ENCODE results near the gene CNPY3.

Gene CNPY3

GRCh38 chr6:42916288-42916687, 13.0 kb upstream of the CNPY3 start:
- no peak for DNase-seq
- no peak overlapping the region for H2BK120ac ChIP-seq (ENCODE audit: insufficient read depth, low read length, poor library complexity)
- no peak overlapping the region for H3K27ac ChIP-seq (ENCODE audit: low read depth, low read length)
- no peak overlapping the region for H3K4ac ChIP-seq (ENCODE audit: low read depth, low read length)
- no peak overlapping the region for H2AFZ ChIP-seq (ENCODE audit: insufficient read depth, low read length, poor library complexity)
- no peak overlapping the region for H3K4me3 ChIP-seq (ENCODE audit: low read depth, low read length)
- H3K14ac ChIP-seq (ENCODE audit: low read length): no peak overlapping the region
- no peak overlapping the region for H2AK5ac ChIP-seq (ENCODE audit: low read length)
- no peaks in the 10 kb centered on the region for H3K9me3 ChIP-seq (ENCODE audit: insufficient read depth, low read depth, low read length)
- no peak overlapping the region for H3K23ac ChIP-seq (ENCODE audit: low read length)
- peaks cover 2% of the 10 kb centered on the region for H3K79me2 ChIP-seq (ENCODE audit: control insufficient read depth, insufficient read depth, low read length, poor library complexity)
- no peak overlapping the region for H4K12ac ChIP-seq (ENCODE audit: low read depth, low read length)
- no CpG with 5 or more reads among the region's 1 CpG for WGBS (ENCODE audit: extremely low coverage, insufficient coverage, insufficient read length)
- no peaks in the 10 kb centered on the region for H3K36me3 ChIP-seq (ENCODE audit: control insufficient read depth in 1 of 2, insufficient read depth in 2 of 2, low read length in 2 of 2)
- H3K4me2 ChIP-seq (ENCODE audit: low read length): no peak overlapping the region
- H3K9ac ChIP-seq (ENCODE audit: low read length): no peak overlapping the region
- no peak overlapping the region for H2BK12ac ChIP-seq (ENCODE audit: low read length)
- H4K91ac ChIP-seq (ENCODE audit: low read depth, low read length): no peak overlapping the region
- no peak overlapping the region for H2BK5ac ChIP-seq (ENCODE audit: low read depth, low read length, poor library complexity)
- no peaks in the 10 kb centered on the region for H3K27me3 ChIP-seq (ENCODE audit: insufficient read depth, low read length)
- H3K79me1 ChIP-seq (ENCODE audit: low read length): peaks cover 3% of the 10 kb centered on the region
- H3K4me1 ChIP-seq (ENCODE audit: control insufficient read depth in 1 of 2, insufficient read depth in 2 of 2, low read length in 2 of 2): peaks cover 0 to 2% of the 10 kb centered on the region in 2 experiments
- H3K18ac ChIP-seq (ENCODE audit: low read length): no peak overlapping the region
- H4K8ac ChIP-seq (ENCODE audit: low read depth, low read length): no peak overlapping the region

DNA sequence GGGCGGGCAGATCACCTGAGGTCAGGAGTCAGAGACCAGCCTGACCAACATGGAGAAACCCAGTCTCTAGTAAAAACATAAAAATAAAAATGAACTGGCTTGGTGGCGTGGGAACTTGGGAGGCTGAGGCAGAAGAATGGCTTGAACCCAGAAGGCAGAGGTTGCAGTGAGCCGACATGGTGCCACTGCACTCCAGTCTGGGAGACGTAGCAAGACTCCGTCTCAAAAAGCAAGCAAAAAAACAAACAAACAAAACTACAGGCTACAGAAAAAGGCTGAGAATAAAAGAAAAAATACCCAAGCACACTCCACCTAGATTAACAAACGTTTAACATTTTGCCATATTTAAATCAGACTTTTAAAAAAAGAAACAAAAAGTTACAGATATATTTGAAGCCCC, 7.5 kb upstream of the CNPY3 start:
- Histone ChIP-seq H3K4me3 (ENCODE audit: low read depth, low read length) (no peak overlapping the region), H3K79me1 (ENCODE audit: low read length) (peaks cover 6% of the 10 kb centered on the region), H3K14ac (ENCODE audit: low read length) (no peak overlapping the region), H3K36me3 (ENCODE audit: control insufficient read depth in 1 of 2, insufficient read depth in 2 of 2, low read length in 2 of 2) (no peaks in the 10 kb centered on the region), H2AK5ac (ENCODE audit: low read length) (no peak overlapping the region), H3K27me3 (ENCODE audit: insufficient read depth, low read length) (no peaks in the 10 kb centered on the region), H3K4me1 (ENCODE audit: control insufficient read depth in 1 of 2, insufficient read depth in 2 of 2, low read length in 2 of 2) (peaks cover 13 to 17% of the 10 kb centered on the region in 2 experiments), H3K79me2 (ENCODE audit: control insufficient read depth, insufficient read depth, low read length, poor library complexity) (peaks cover 2% of the 10 kb centered on the region), H4K8ac (ENCODE audit: low read depth, low read length) (no peak overlapping the region), H3K4me2 (ENCODE audit: low read length) (no peak overlapping the region), H2BK5ac (ENCODE audit: low read depth, low read length, poor library complexity) (no peak overlapping the region), H4K91ac (ENCODE audit: low read depth, low read length) (no peak overlapping the region), H3K18ac (ENCODE audit: low read length) (no peak overlapping the region), H3K9me3 (ENCODE audit: insufficient read depth, low read depth, low read length) (peaks cover 2% of the 10 kb centered on the region), H2AFZ (ENCODE audit: insufficient read depth, low read length, poor library complexity) (no peak overlapping the region), H3K4ac (ENCODE audit: low read depth, low read length) (no peak overlapping the region), H2BK120ac (ENCODE audit: insufficient read depth, low read length, poor library complexity) (no peak overlapping the region), H3K9ac (ENCODE audit: low read length) (no peak overlapping the region), H4K12ac (ENCODE audit: low read depth, low read length) (no peak overlapping the region), H2BK12ac (ENCODE audit: low read length) (no peak overlapping the region), H3K23ac (ENCODE audit: low read length) (no peak overlapping the region), H3K27ac (ENCODE audit: low read depth, low read length) (no peak overlapping the region)
- WGBS (ENCODE audit: extremely low coverage, insufficient coverage, insufficient read length): no CpG with 5 or more reads among the region's 6 CpGs
- no peak for DNase-seq

DNA sequence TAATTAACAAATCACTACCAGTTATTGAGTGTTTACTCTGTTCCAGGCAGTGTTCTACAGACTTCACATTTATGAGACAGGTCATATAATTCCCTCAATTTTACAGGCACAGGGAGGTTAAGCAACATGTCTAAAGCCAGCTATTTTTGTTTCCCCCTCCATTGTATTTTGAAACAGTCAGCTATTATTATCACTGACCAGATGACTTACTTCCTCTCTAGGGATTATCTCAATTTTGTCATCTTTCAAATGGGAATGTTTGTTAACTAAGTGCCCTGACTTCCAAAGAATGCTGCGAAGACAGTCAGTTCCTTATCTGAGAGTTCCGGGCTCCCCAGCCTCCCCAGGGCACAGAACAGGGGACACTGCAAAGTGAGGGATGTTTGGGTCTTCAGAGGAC, 5.6 kb upstream of the CNPY3 start:
- no peak overlapping the region for H3K4me3 ChIP-seq (ENCODE audit: low read depth, low read length)
- no peak overlapping the region for H3K14ac ChIP-seq (ENCODE audit: low read length)
- H2AK5ac ChIP-seq (ENCODE audit: low read length): no peak overlapping the region
- no peak overlapping the region for H3K27ac ChIP-seq (ENCODE audit: low read depth, low read length)
- DNase-seq: peak in 1 of 2 donors; percentile 65
- H3K18ac ChIP-seq (ENCODE audit: low read length): no peak overlapping the region
- no peak overlapping the region for H4K8ac ChIP-seq (ENCODE audit: low read depth, low read length)
- no peak overlapping the region for H4K91ac ChIP-seq (ENCODE audit: low read depth, low read length)
- H4K12ac ChIP-seq (ENCODE audit: low read depth, low read length): no peak overlapping the region
- no peak overlapping the region for H2AFZ ChIP-seq (ENCODE audit: insufficient read depth, low read length, poor library complexity)
- no peak overlapping the region for H3K23ac ChIP-seq (ENCODE audit: low read length)
- no peak overlapping the region for H3K4ac ChIP-seq (ENCODE audit: low read depth, low read length)
- H3K79me2 ChIP-seq (ENCODE audit: control insufficient read depth, insufficient read depth, low read length, poor library complexity): peaks cover 2% of the 10 kb centered on the region
- H2BK12ac ChIP-seq (ENCODE audit: low read length): no peak overlapping the region
- WGBS (ENCODE audit: extremely low coverage, insufficient coverage, insufficient read length): no CpG with 5 or more reads among the region's 2 CpGs
- no peaks in the 10 kb centered on the region for H3K36me3 ChIP-seq (ENCODE audit: control insufficient read depth in 1 of 2, insufficient read depth in 2 of 2, low read length in 2 of 2)
- peaks cover 2% of the 10 kb centered on the region for H3K9me3 ChIP-seq (ENCODE audit: insufficient read depth, low read depth, low read length)
- H3K27me3 ChIP-seq (ENCODE audit: insufficient read depth, low read length): no peaks in the 10 kb centered on the region
- no peak overlapping the region for H2BK5ac ChIP-seq (ENCODE audit: low read depth, low read length, poor library complexity)
- no peak overlapping the region for H3K9ac ChIP-seq (ENCODE audit: low read length)
- no peak overlapping the region for H2BK120ac ChIP-seq (ENCODE audit: insufficient read depth, low read length, poor library complexity)
- peaks cover 17% of the 10 kb centered on the region in 2 experiments for H3K4me1 ChIP-seq (ENCODE audit: control insufficient read depth in 1 of 2, insufficient read depth in 2 of 2, low read length in 2 of 2)
- peaks cover 8% of the 10 kb centered on the region for H3K79me1 ChIP-seq (ENCODE audit: low read length)
- H3K4me2 ChIP-seq (ENCODE audit: low read length): no peak overlapping the region

DNA sequence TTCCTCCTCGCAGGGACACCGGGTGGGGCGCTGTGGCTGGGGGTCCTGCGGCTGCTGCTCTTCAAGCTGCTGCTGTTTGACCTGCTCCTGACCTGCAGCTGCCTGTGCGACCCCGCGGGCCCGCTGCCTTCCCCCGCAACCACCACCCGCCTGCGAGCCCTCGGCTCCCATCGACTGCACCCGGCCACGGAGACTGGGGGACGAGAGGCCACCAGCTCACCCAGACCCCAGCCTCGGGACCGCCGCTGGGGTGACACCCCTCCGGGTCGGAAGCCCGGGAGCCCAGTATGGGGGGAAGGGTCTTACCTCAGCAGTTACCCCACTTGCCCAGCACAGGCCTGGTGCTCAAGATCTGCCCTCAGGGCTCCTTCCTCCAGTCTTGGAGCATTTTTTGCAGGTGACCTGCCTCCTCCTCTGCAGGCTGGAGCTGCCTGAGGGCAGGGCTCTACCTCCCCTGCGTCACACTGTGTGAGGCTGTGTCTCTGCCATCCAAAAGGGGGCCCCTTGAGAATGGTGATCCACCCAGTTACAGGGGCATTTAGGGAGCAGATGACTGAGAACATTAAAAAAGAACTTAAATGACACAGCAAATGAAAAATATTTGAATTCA, 3.9 kb upstream of the CNPY3 start:
- Histone ChIP-seq H3K4me2 (ENCODE audit: low read length) (no peak overlapping the region), H2AK5ac (ENCODE audit: low read length) (no peak overlapping the region), H4K12ac (ENCODE audit: low read depth, low read length) (peak overlapping the region; percentile 46), H3K4me3 (ENCODE audit: low read depth, low read length) (no peak overlapping the region), H3K79me1 (ENCODE audit: low read length) (peaks cover 23% of the 10 kb centered on the region), H3K23ac (ENCODE audit: low read length) (no peak overlapping the region), H3K36me3 (ENCODE audit: control insufficient read depth in 1 of 2, insufficient read depth in 2 of 2, low read length in 2 of 2) (no peaks in the 10 kb centered on the region), H3K79me2 (ENCODE audit: control insufficient read depth, insufficient read depth, low read length, poor library complexity) (peaks cover 4% of the 10 kb centered on the region), H4K8ac (ENCODE audit: low read depth, low read length) (peak overlapping the region; percentile 66), H3K9me3 (ENCODE audit: insufficient read depth, low read depth, low read length) (peaks cover 2% of the 10 kb centered on the region), H3K4me1 (ENCODE audit: control insufficient read depth in 1 of 2, insufficient read depth in 2 of 2, low read length in 2 of 2) (peaks cover 17 to 19% of the 10 kb centered on the region in 2 experiments), H2BK120ac (ENCODE audit: insufficient read depth, low read length, poor library complexity) (no peak overlapping the region), H2AFZ (ENCODE audit: insufficient read depth, low read length, poor library complexity) (no peak overlapping the region), H3K14ac (ENCODE audit: low read length) (peak overlapping the region; percentile 45), H2BK12ac (ENCODE audit: low read length) (peak overlapping the region; percentile 84), H2BK5ac (ENCODE audit: low read depth, low read length, poor library complexity) (peak overlapping the region; percentile 13), H3K27me3 (ENCODE audit: insufficient read depth, low read length) (no peaks in the 10 kb centered on the region), H3K18ac (ENCODE audit: low read length) (peak overlapping the region; percentile 61), H3K4ac (ENCODE audit: low read depth, low read length) (no peak overlapping the region), H4K91ac (ENCODE audit: low read depth, low read length) (no peak overlapping the region), H3K27ac (ENCODE audit: low read depth, low read length) (no peak overlapping the region), H3K9ac (ENCODE audit: low read length) (no peak overlapping the region)
- peak; percentile 89 to 92 for DNase-seq
- no CpG with 5 or more reads among the region's 23 CpGs for WGBS (ENCODE audit: extremely low coverage, insufficient coverage, insufficient read length)

Data from trophoblast cell (in vitro differentiated cells and primary cell).